Stimulated activated CD4-positive, alpha-beta T cell treated with anti-CD3 and anti-CD28 coated beads, Interleukin-12 subunit alpha, Interleukin-12 subunit beta, amount 100 ng/mL, for 24 hours (primary cell): ENCODE measurements around the gene CHKA.

ENCODE experiments used
- DNase-seq, 2 experiments: peaks; one replicate each; pipeline ENCODE4 v3.0.0-alpha.2; 2020; ENCODE audit warnings: low read depth in 2 of 2

The CHKA gene

DNA sequence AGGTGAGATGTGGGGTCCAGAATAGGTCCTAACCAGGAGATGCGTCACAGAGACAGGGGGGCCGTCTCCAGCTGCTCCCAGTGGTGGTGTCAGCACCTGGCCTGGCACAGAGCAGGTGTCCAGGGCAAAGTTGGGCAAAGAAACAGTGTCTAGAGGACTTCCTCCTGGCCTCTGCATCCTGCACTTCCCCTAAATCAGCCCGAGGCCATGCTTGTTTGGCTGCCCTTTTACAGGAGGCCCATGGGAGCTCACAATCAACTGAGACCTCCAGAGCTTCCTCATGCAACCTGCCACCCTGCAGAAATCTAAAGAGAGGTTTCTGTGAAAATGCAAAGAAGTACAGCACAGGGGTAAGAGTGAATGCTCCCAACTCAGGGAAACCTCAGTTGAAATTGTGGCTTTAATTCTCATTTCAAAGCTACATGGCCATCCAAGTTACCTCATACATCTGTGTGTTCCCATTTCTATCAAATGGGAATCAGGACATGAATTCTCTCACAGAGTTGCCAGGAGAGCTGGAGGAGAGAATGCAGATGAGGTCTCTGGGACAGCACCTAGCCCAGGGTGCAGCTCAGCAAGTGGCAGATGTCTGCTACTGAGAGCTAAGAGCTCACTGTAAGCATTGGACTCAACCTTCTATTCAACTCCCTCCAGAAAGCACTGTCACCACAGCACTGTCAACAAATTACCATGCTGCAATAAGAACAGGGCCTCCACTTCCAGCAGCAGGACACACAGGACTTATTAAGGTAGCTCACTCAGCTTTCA, 49.7 kb downstream of the CHKA start:
- DNase-seq, result no peak

GRCh38 chr11:68067991-68068390, 53.2 kb downstream of the CHKA start:
- DNase-seq, result no peak

- DNase-seq, result no peak
Observed at GRCh38 chr11:68066742-68067141, 54.4 kb downstream of the CHKA start.

DNA sequence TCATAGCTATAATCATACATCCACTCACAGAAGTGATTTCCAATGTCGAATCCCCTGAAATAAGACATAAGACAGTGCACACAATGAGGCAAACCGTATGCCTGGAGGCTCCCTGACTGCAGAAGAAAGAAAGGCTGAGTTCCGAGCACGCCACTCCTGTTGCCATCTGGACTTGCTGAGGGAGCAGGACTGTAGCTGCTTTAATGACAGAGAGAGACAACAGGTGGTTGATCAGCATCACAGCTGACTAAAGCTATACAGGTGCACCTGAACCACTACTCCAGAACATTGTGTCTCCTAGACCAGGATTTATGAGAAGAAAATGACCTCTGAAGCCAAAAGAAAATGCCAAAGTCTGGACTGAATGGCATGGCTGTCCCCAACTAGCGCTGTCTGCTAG, 55.3 kb downstream of the CHKA start:
- DNase-seq, result no peak

DNA sequence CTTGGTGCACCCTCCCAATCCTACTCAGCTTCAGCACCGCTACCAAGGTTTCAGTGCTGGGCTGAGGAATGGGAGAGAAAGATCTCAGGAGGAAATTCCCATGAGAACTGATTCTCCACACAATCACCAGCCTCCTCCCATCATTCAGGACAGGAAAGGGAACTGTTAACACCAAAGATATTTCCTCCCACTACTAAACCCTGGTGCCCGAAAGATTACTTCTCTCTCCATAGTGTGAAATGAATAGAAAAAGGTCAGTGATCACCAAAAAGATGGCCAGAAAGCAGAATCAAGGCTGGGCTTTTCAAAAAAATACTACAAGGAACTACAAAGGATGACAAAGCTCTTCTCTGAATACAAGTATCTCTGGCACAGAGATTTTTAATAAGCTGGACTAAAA, 56.3 kb downstream of the CHKA start:
- DNase-seq, result no peak

DNA sequence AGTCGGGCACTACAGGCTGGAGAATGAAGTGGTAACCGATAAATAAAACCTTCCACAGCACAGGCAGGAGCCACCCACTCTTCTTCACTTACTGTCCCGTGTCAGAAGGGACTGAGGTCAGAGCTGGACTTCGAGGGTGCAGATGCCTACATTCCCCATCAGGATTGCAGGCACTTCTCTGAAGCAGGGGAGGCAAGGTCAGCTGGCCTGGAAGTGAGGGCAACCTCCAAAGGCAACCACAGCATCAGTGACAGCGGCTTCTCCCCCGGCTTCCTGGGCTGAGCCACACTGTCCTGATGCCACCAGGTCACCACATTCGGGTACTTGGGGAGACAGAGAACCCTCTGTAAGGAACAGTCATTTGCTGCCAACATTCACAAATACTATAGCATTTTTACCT, 59.7 kb downstream of the CHKA start:
- no peak for DNase-seq

DNA sequence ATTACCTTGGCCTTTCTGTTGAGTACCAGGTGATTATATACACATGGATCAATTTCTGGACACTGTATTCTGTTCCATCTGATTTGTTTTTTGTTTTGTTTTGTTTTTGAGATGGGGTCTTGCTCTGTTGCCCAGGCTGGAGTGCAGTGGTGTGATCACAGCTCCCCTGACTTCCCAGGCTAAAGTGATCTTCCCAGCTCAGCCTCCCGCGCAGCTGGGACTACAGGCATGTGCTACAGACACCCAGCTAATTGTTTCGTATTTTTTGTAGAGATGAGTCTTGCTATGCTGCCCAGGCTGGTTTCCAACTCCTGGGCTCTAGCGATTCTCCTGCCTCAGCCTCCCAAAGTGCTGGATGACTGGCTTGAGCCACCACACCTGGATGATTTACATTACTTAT, 63.4 kb downstream of the CHKA start:
- DNase-seq, result no peak

DNA sequence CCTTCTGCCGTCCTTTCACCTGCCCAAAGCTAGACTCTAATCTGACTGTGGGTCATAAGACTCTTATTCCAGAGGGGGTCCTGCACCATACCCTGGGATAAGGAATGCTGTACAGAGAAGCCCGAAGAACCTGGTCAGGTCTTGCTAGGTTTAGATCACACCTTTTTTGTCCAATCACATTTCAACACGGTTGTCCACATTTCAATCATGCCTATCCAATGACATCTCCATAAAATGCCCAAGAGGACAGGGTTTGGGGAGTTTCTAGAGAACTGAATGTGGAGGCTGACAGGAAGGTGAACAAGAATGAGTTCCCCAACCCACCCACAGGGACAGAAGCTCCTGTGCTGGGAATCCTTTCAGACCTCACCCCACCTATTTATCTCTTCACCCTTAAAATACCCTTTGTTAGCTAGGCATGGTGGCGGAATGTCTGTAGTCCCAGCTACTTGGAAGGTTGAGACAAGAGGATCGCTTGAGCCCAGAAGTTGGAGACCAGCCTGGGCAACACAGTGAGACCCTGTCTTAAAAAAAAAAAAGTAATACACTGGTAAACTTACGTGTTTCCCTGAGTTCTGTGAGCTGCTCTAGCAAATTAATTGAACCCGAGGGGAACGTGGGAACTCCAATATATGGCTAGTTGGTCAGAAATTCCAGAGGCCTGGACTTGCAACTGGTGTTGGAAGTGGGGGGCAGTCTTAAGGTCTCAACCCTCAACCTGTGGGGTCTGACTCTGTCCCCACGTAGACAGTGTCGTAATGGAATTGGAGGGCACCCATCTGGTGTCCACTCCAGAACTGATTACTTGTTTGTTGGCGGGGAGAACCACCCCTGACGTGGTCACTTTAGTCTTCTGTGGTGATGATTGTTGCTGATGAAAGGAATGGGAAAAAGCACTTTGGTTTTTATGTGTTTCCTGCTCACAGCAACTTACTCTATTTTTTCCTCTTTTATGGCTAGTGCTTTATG, 64.6 kb downstream of the CHKA start:
- DNase-seq, result no peak

- DNase-seq, result no peak
Observed at GRCh38 chr11:68053981-68054812, 67.0 kb downstream of the CHKA start.

GRCh38 chr11:68053117-68053516, 68.1 kb downstream of the CHKA start:
- no peak for DNase-seq

- no peak for DNase-seq
Observed at GRCh38 chr11:68052137-68052873, 68.9 kb downstream of the CHKA start.

DNA sequence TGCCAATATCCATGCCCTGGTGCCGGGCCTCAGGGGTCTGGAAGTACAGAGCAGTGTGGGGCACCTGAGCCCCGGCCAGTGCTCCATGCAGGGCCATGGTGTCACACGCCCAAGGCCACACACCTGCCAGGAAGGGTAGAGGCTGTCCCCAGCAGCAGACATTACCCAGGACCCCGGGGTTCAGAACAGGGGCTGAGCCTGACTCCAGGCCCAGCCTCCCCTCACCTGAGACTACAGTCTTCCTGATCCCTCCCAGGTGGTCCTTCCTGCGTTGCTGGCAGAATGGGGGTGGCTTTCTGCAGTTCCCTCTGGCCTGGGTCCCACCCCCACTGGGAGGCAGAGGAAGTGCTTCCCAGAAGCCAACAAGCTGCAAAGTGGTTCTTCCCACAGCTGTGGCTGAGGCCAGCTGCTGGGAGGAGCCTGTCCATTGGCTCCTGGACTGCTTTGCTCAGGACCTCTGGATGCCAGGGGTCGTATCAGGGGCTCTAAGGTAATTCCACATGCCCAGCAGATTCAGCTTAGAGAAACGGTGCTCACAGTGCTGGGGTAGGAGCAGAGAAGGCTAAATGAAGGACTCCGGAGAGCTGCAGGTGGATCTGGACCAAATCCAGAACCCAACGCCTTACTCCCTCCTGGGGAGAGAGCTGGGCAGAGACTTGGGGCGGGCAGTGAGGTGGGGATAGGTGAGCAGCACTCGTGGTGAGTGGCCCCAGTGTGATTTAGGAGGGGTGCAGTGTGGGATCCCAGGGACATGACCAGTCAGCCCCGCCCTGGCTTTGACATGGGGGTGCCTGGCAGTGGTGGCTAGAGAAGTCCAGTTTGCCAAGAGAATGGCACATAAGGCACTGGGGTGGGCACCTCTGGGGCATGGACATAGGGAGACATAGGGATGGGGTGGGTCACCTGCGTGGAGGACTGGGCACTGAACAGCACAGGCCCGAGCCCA, 69.7 kb downstream of the CHKA start:
- DNase-seq, result no peak

GRCh38 chr11:68050371-68050841, 70.8 kb downstream of the CHKA start:
- no peak for DNase-seq

- no peak for DNase-seq
Observed at GRCh38 chr11:68049509-68050370, 71.4 kb downstream of the CHKA start.

GRCh38 chr11:68048681-68049508, 72.3 kb downstream of the CHKA start:
- no peak for DNase-seq

GRCh38 chr11:68047437-68048290, 73.5 kb downstream of the CHKA start:
- no peak for DNase-seq

DNA sequence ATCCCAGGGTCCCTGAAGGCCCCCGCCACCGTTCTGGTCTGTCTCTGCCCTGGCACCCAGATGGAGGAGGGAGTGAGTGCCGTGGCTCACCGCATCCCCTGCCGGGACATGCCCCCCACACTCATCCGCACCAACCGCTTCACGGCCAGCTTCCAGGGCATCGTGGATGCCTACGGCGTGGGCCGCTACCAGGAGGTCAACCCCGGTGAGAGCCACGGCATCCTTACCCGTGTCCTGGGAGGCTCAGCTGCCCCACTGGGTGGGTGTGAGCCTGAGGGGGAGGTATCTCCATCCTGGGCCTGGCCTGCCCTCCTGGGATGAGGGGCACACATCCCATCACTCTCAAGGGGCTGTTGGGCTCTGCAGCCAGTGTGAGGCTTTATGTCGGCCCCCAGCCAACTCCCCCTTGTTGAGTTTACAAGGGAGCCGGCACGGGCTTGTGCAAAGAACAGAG, 76.3 kb downstream of the CHKA start:
- no peak for DNase-seq
